ENCODE measurements around the gene CENPL.
"Not testable (repeated sequence)": the region's sequence is repeated elsewhere in the genome, so short reads cannot be mapped to it uniquely, and the experiment has no call there.

The CENPL gene

GRCh38 chr1:173856903-173857302 is 32.2 kb upstream of the CENPL start:
- DNase-seq: no peak

- DNase-seq: no peak
Measured at GRCh38 chr1:173856014-173856413, 31.3 kb upstream of the CENPL start.

GRCh38 chr1:173853074-173853473 is 28.4 kb upstream of the CENPL start:
- DNase-seq: no peak

- no peak for DNase-seq
Measured at GRCh38 chr1:173852105-173852504, 27.4 kb upstream of the CENPL start.

GRCh38 chr1:173832748-173833147 is 8.1 kb upstream of the CENPL start:
- no peak for DNase-seq

- no peak for DNase-seq
Measured at GRCh38 chr1:173827611-173828010, 2.9 kb upstream of the CENPL start.

- no peak for DNase-seq
Measured at GRCh38 chr1:173823781-173824314, 835 bp downstream of the CENPL start.

GRCh38 chr1:173821680-173822079 is 3.0 kb downstream of the CENPL start:
- no peak for DNase-seq

- no peak for DNase-seq
Measured at GRCh38 chr1:173818459-173818858, 6.2 kb downstream of the CENPL start.

GRCh38 chr1:173813654-173814053 is 11.0 kb downstream of the CENPL start:
- DNase-seq: not testable (repeated sequence)

- DNase-seq: no peak
Measured at GRCh38 chr1:173802961-173803360, 21.7 kb downstream of the CENPL start.

GRCh38 chr1:173799995-173800394 is 24.7 kb downstream of the CENPL start:
- DNase-seq: not testable (repeated sequence)

GRCh38 chr1:173798078-173798477 is 26.6 kb downstream of the CENPL start:
- DNase-seq: no peak

- DNase-seq: no peak
Measured at GRCh38 chr1:173789841-173790240, 34.8 kb downstream of the CENPL start.

- DNase-seq: no peak
Measured at GRCh38 chr1:173784997-173785396, 39.7 kb downstream of the CENPL start.

GRCh38 chr1:173779936-173780335 is 44.7 kb downstream of the CENPL start:
- DNase-seq: no peak

GRCh38 chr1:173775578-173776226 is 49.0 kb downstream of the CENPL start:
- DNase-seq: no peak

- DNase-seq: no peak
Measured at GRCh38 chr1:173771560-173771959, 53.1 kb downstream of the CENPL start.

GRCh38 chr1:173770330-173770729 is 54.4 kb downstream of the CENPL start:
- not testable (repeated sequence) for DNase-seq

- DNase-seq: no peak
Measured at GRCh38 chr1:173768827-173769226, 55.9 kb downstream of the CENPL start.

- DNase-seq: no peak
Measured at GRCh38 chr1:173768206-173768605, 56.5 kb downstream of the CENPL start.

- not testable (repeated sequence) for DNase-seq
Measured at GRCh38 chr1:173764331-173764730, 60.4 kb downstream of the CENPL start.

- no peak for DNase-seq
Measured at GRCh38 chr1:173758980-173759379, 65.7 kb downstream of the CENPL start.

GRCh38 chr1:173758110-173758509 is 66.6 kb downstream of the CENPL start:
- no peak for DNase-seq

GRCh38 chr1:173757666-173758065 is 67.0 kb downstream of the CENPL start:
- DNase-seq: no peak

All from NCI-H748 treated with DMSO at 0.1 percent for 48 hours (cell line).